ENCODE measurements around the gene DBNDD1.
"Not testable (repeated sequence)": the region's sequence is repeated elsewhere in the genome, so short reads cannot be mapped to it uniquely, and the experiment has no call there.

Gene DBNDD1

GRCh38 chr16:89986600-89986999, 32.7 kb downstream of the DBNDD1 start:
- DNase-seq: no peak

GRCh38 chr16:89985219-89985618, 34.0 kb downstream of the DBNDD1 start:
- DNase-seq: no peak

- DNase-seq: no peak
Measured at GRCh38 chr16:89984216-89984615, 35.0 kb downstream of the DBNDD1 start.

- no peak for DNase-seq
Measured at GRCh38 chr16:89983536-89983935, 35.7 kb downstream of the DBNDD1 start.

- no peak for DNase-seq
Measured at GRCh38 chr16:89982318-89982717, 36.9 kb downstream of the DBNDD1 start.

GRCh38 chr16:89981414-89981813, 37.8 kb downstream of the DBNDD1 start:
- DNase-seq: no peak

GRCh38 chr16:89974870-89975269, 44.4 kb downstream of the DBNDD1 start:
- no peak for DNase-seq

- no peak for DNase-seq
Measured at GRCh38 chr16:89973654-89974335, 45.5 kb downstream of the DBNDD1 start.

- no peak for DNase-seq
Measured at GRCh38 chr16:89973235-89973634, 46.0 kb downstream of the DBNDD1 start.

GRCh38 chr16:89972244-89973234, 46.7 kb downstream of the DBNDD1 start:
- peak; percentile 74 to 82 for DNase-seq

GRCh38 chr16:89971495-89972243, 47.6 kb downstream of the DBNDD1 start:
- no peak for DNase-seq

- peak; percentile 84 to 94 for DNase-seq
Measured at GRCh38 chr16:89969741-89970410, 49.4 kb downstream of the DBNDD1 start.

GRCh38 chr16:89968074-89968473, 51.2 kb downstream of the DBNDD1 start:
- DNase-seq: not testable (repeated sequence)

- peak; percentile 5 to 35 for DNase-seq
Measured at GRCh38 chr16:89967436-89967835, 51.8 kb downstream of the DBNDD1 start.

- DNase-seq: no peak
Measured at GRCh38 chr16:89966756-89967155, 52.5 kb downstream of the DBNDD1 start.

GRCh38 chr16:89965447-89966225, 53.6 kb downstream of the DBNDD1 start:
- DNase-seq: no peak

GRCh38 chr16:89964201-89964600, 55.1 kb downstream of the DBNDD1 start:
- DNase-seq: no peak

GRCh38 chr16:89962754-89963498, 56.3 kb downstream of the DBNDD1 start:
- DNase-seq: no peak

- no peak for DNase-seq
Measured at GRCh38 chr16:89961920-89962319, 57.3 kb downstream of the DBNDD1 start.

GRCh38 chr16:89960966-89961365, 58.3 kb downstream of the DBNDD1 start:
- DNase-seq: no peak

GRCh38 chr16:89958596-89958995, 60.7 kb downstream of the DBNDD1 start:
- no peak for DNase-seq
